ENCODE data around the gene TMEM260. TPM values are rescaled to one million over a fixed set of nuclear protein-coding genes. Genes with fewer than 3 reads are reported as not detected.

TMEM260 gene
- total RNA-seq, 1 experiment from 2014 or later = 20.0 TPM

- no peak overlapping the region for H3K4me2 ChIP-seq (ENCODE audit: insufficient read depth, insufficient read length, low read length)
- H3K9me3 Mint-ChIP-seq = no peaks in the 10 kb centered on the region
- no peaks in the 10 kb centered on the region for H4K20me1 ChIP-seq (ENCODE audit: control insufficient read depth, insufficient read depth, insufficient read length)
- no peaks in the 10 kb centered on the region; the same call in 1 of the 2 replicates for H3K27me3 Mint-ChIP-seq (ENCODE audit: low read depth)
- no peaks in the 10 kb centered on the region for H3K79me1 ChIP-seq (ENCODE audit: insufficient read depth, low read depth, low read length, poor library complexity, severe bottlenecking)
- no peak overlapping the region for H4K91ac ChIP-seq (ENCODE audit: insufficient read length, low read depth, low read length)
- H4K8ac ChIP-seq (replicated peaks; ENCODE audit: insufficient read length, low read depth, low read length) = no peak overlapping the region
- no peaks in the 10 kb centered on the region for H3K79me2 ChIP-seq (ENCODE audit: insufficient read depth, low read length)
- no peak overlapping the region for H3K4ac ChIP-seq (ENCODE audit: low read depth, low read length)
- DNase-seq = no peak
- H2BK12ac ChIP-seq (ENCODE audit: insufficient read length, low read depth, low read length) = no peak overlapping the region
- no peak overlapping the region for H2AK5ac ChIP-seq (ENCODE audit: insufficient read length, low read length)
- no peaks in the 10 kb centered on the region for H3K27me3 ChIP-seq (ENCODE audit: insufficient read depth, low read length)
- H3K23me2 ChIP-seq (ENCODE audit: insufficient read length, low read depth, low read length, poor library complexity, severe bottlenecking) = no peaks in the 10 kb centered on the region
- no peaks in the 10 kb centered on the region for H3K4me1 ChIP-seq (ENCODE audit: insufficient read depth, low read length)
- no peak overlapping the region for H3K23ac ChIP-seq (ENCODE audit: insufficient read length, low read depth, low read length)
- H3T11ph ChIP-seq (ENCODE audit: low read length) = no peak overlapping the region
- H2BK5ac ChIP-seq (ENCODE audit: insufficient read length, low read length) = no peak overlapping the region
- no peak overlapping the region for H3K56ac ChIP-seq (ENCODE audit: insufficient read length, low read depth, low read length)
- no peak overlapping the region for H3K9ac ChIP-seq (ENCODE audit: extremely low read depth, insufficient read length, low read length)
- H3K4me3 Mint-ChIP-seq = no peak overlapping the region
- H2BK20ac ChIP-seq (ENCODE audit: low read depth, low read length, poor library complexity, severe bottlenecking) = no peak overlapping the region
- H3K27ac Mint-ChIP-seq = peak overlapping the region in 1 of 3 experiments; percentile 3; a peak in 2 of 7 replicates
- H3K18ac ChIP-seq (ENCODE audit: insufficient read length, low read depth, low read length) = no peak overlapping the region
- H3K4me1 Mint-ChIP-seq = peaks cover 24 to 28% of the 10 kb centered on the region in 2 experiments
- H3K14ac ChIP-seq (ENCODE audit: insufficient read depth, low read length) = no peak overlapping the region
- no peak for TF ChIP-seq CTCF (conservative IDR thresholded peaks at IDR 0.05)
- H3K9me3 ChIP-seq (ENCODE audit: control insufficient read depth, low read depth, low read length) = no peaks in the 10 kb centered on the region
- H3K27ac ChIP-seq (ENCODE audit: insufficient read length, low read depth, low read length) = no peak overlapping the region
- H2AFZ ChIP-seq (ENCODE audit: low read length) = no peak overlapping the region
- peaks cover 0 to 9% (median 0%) of the 10 kb centered on the region in 3 experiments; a peak in 1 of 7 replicates for H3K36me3 Mint-ChIP-seq (ENCODE audit: insufficient read depth in 1 of 3, low read depth in 3 of 3)
- H2BK120ac ChIP-seq (ENCODE audit: low read depth, low read length, poor library complexity, severe bottlenecking) = no peak overlapping the region
- H4K5ac ChIP-seq (ENCODE audit: insufficient read length, low read depth, low read length) = no peak overlapping the region
- H2BK15ac ChIP-seq (ENCODE audit: low read depth, low read length) = no peak overlapping the region
Observed at GRCh38 chr14:56650979-56651378, 71.4 kb downstream of the TMEM260 start.

Data from H9 (cell line).